ENCODE measurements around the gene SVEP1.

GRCh38 chr9:110426052-110426709, 153.4 kb downstream of the SVEP1 start:
- TF ChIP-seq YY1 (IDR thresholded peaks at IDR 0.05; ENCODE audit: low read depth) = no peak
- TF ChIP-seq CTCF (IDR thresholded peaks at IDR 0.05) = peak; percentile 49
- TF ChIP-seq MXI1 (IDR thresholded peaks at IDR 0.05; ENCODE audit: low read depth, low read length) = no peak
- TF ChIP-seq TAF1 (IDR thresholded peaks at IDR 0.05; ENCODE audit: borderline replicate concordance, low read depth, low read length) = no peak
- TF ChIP-seq MAX (IDR thresholded peaks at IDR 0.05; ENCODE audit: low read depth) = no peak
- no peak for TF ChIP-seq USF1 (IDR thresholded peaks at IDR 0.05; ENCODE audit: borderline replicate concordance, low read depth)
- no peak for TF ChIP-seq NRF1 (IDR thresholded peaks at IDR 0.05; ENCODE audit: low read depth, low read length)
- TF ChIP-seq JUND (IDR thresholded peaks at IDR 0.05) = no peak
- no peak for TF ChIP-seq CHD2 (IDR thresholded peaks at IDR 0.05; ENCODE audit: low read length, partially characterized antibody)
- no peak for TF ChIP-seq EZH2phosphoT487 (IDR thresholded peaks at IDR 0.05; ENCODE audit: borderline replicate concordance, low read depth)
- no peak for TF ChIP-seq GATA2 (CRISPR knock-in tag; IDR thresholded peaks at IDR 0.05)
- no peak for TF ChIP-seq FOXM1 (IDR thresholded peaks at IDR 0.05; ENCODE audit: low read depth)

All from SK-N-SH (cell line).